Natural killer cell (primary cell): ENCODE measurements around the gene PLEKHD1. TPM values are rescaled to one million over a fixed set of nuclear protein-coding genes. Genes with fewer than 3 reads are reported as not detected.

Experiments used
- ATAC-seq, 3 donors: fragments of 150-1000 bp in 2 of 3; fragments of 200-7000 bp in 1 of 3; cut with Tn5 transposase; 1 replicate in 1 of 3; 2 replicates in 2 of 3; pipeline ENCODE4 v1.10.0; 2021; ENCODE audit warnings: mild to moderate bottlenecking in 2 of 3, moderate library complexity in 2 of 3
- DNase-seq, 2 donors: peaks; one replicate each; pipeline versions ENCODE4 v3.0.0 to v3.0.0-alpha.2; 2013 to 2021; ENCODE audit warnings: mixed read lengths in 1 of 2
- H3K27ac ChIP-seq: one replicate; pipeline ENCODE4 v1.5.1; 2013; ENCODE audit warnings: mild to moderate bottlenecking, low read length
- H3K27me3 ChIP-seq: one replicate; pipeline ENCODE4 v1.6.1; 2013; ENCODE audit warnings: low read length; ENCODE audit not compliant: control insufficient read depth, insufficient read depth
- H3K36me3 ChIP-seq: one replicate; pipeline ENCODE4 v1.6.1; 2013; ENCODE audit warnings: low read length; ENCODE audit not compliant: control insufficient read depth, insufficient read depth
- H3K4me1 ChIP-seq: one replicate; pipeline ENCODE4 v1.6.1; 2013; ENCODE audit warnings: low read length; ENCODE audit not compliant: control insufficient read depth, insufficient read depth
- H3K4me3 ChIP-seq: one replicate; pipeline ENCODE4 v1.5.1; 2013; ENCODE audit warnings: low read length
- H3K9me3 ChIP-seq: one replicate; pipeline ENCODE4 v1.6.1; 2013; ENCODE audit warnings: low read length; ENCODE audit not compliant: control insufficient read depth, insufficient read depth
- H3K27ac Mint-ChIP-seq, 2 donors: one replicate each; pipeline ENCODE4 v1.8.0; 2022; ENCODE audit warnings: mild to moderate bottlenecking in 2 of 2, mixed read lengths in 2 of 2, moderate library complexity in 1 of 2
- H3K27me3 Mint-ChIP-seq, 2 donors: one replicate each; pipeline ENCODE4 v1.8.0; 2022; ENCODE audit warnings: low read depth in 2 of 2, mixed read lengths in 2 of 2
- H3K36me3 Mint-ChIP-seq: one replicate; pipeline ENCODE4 v1.8.0; 2022; ENCODE audit warnings: mixed read lengths
- H3K4me1 Mint-ChIP-seq, 2 donors: one replicate each; pipeline ENCODE4 v1.8.0; 2022; ENCODE audit warnings: mixed read lengths in 2 of 2
- H3K4me3 Mint-ChIP-seq: one replicate; pipeline ENCODE4 v1.8.0; 2022; ENCODE audit warnings: mild to moderate bottlenecking, moderate library complexity, mixed read lengths
- H3K9me3 Mint-ChIP-seq, 2 donors: one replicate each; pipeline ENCODE4 v1.8.0; 2022; ENCODE audit warnings: mixed read lengths in 2 of 2
- CTCF ChIP-seq: fragments of 200-600 bp; IDR thresholded peaks from one replicate; pipeline ENCODE4 v1.8.0; 2022; ENCODE audit warnings: antibody characterized with exemption
- WGBS: methylation state at CpG from one replicate; pipeline ENCODE4 v1.1.7; 2013; ENCODE audit warnings: missing lambda C conversion rate; ENCODE audit not compliant: insufficient coverage; 5-methylcytosine and 5-hydroxymethylcytosine counted together
- intact Hi-C: fragments of 100-400 bp; cut with micrococcal nuclease; formaldehyde crosslinking; loops from one replicate; pipeline ENCODE4 v1.14.2; 2022
- total RNA-seq, 4 donors: library from RNA; stranded (reverse); fragments of 120-200 nt in 1 of 4; gene quantifications; one replicate each; pipeline versions ENCODE4 v1.2.3 to v1.2.4, GENCODE V29; 2013 to 2022

The PLEKHD1 gene
- total RNA-seq, 3 donors from 2014 or later (not counting 1 experiment from before 2014, with no cell fraction given), result 0.78 to 1.0 (median 0.93) TPM

- H3K4me1 ChIP-seq, result peaks cover 17% of the 10 kb centered on the region
- ATAC-seq, result peak in 1 of 3 donors; percentile 4
- peaks cover 22% of the 10 kb centered on the region for H3K27me3 ChIP-seq
- no peak for DNase-seq
- TF ChIP-seq CTCF, result peak; percentile 42
- no peaks in the 10 kb centered on the region for H3K36me3 Mint-ChIP-seq
- peak overlapping the region; percentile 89 for H3K4me3 Mint-ChIP-seq
- H3K9me3 ChIP-seq, result no peaks in the 10 kb centered on the region
- H3K36me3 ChIP-seq, result no peaks in the 10 kb centered on the region
- no peak overlapping the region for H3K4me3 ChIP-seq
- no peak overlapping the region for H3K27ac ChIP-seq
- H3K9me3 Mint-ChIP-seq, result no peaks in the 10 kb centered on the region
- intact Hi-C loops, result loop anchor here (1.0 kb wide), 1 partner anchor 333 kb away; no protein-coding TSS in a partner anchor
- H3K27me3 Mint-ChIP-seq, result peaks cover 37 to 38% of the 10 kb centered on the region in 2 donors
- peaks cover 6 to 12% of the 10 kb centered on the region in 2 donors for H3K4me1 Mint-ChIP-seq
- peak overlapping the region in 1 of 2 donors; percentile 50 for H3K27ac Mint-ChIP-seq
- 58% methylated on average over 4 of the region's 5 CpGs for WGBS
These were observed 90.4 kb downstream of the PLEKHD1 start for GRCh38 chr14:69574954-69575295.

- H3K4me3 ChIP-seq, result no peak overlapping the region
- no peaks in the 10 kb centered on the region for H3K9me3 Mint-ChIP-seq
- DNase-seq (no peak), ATAC-seq (no peak)
- no peak overlapping the region for H3K27ac Mint-ChIP-seq
- no peaks in the 10 kb centered on the region for H3K9me3 ChIP-seq
- H3K27me3 ChIP-seq, result peaks cover 4% of the 10 kb centered on the region
- WGBS, result 76% methylated on average over 2 of the region's 2 CpGs
- no peak overlapping the region for H3K27ac ChIP-seq
- no peaks in the 10 kb centered on the region for H3K36me3 ChIP-seq
- peaks cover 20 to 21% of the 10 kb centered on the region in 2 donors for H3K27me3 Mint-ChIP-seq
- peaks cover 4% of the 10 kb centered on the region in 2 donors for H3K4me1 Mint-ChIP-seq
- H3K36me3 Mint-ChIP-seq, result no peaks in the 10 kb centered on the region
- no peak overlapping the region for H3K4me3 Mint-ChIP-seq
- peaks cover 2% of the 10 kb centered on the region for H3K4me1 ChIP-seq
- TF ChIP-seq CTCF, result no peak
- intact Hi-C loops, result no loop called here
These were observed 94.9 kb downstream of the PLEKHD1 start for GRCh38 chr14:69579476-69579875.

- no peaks in the 10 kb centered on the region for H3K4me1 ChIP-seq
These were observed 95.6 kb downstream of the PLEKHD1 start for GRCh38 chr14:69580009-69580577.

More at GRCh38 chr14:69580009-69580577, 95.6 kb downstream of the PLEKHD1 start:
- TF ChIP-seq CTCF, result no peak
- WGBS, result 51% methylated on average over 7 of the region's 7 CpGs
- Mint-ChIP-seq H3K4me3 (no peak overlapping the region), H3K27me3 (peaks cover 16 to 17% of the 10 kb centered on the region in 2 donors), H3K4me1 (peaks cover 4% of the 10 kb centered on the region in 2 donors), H3K36me3 (no peaks in the 10 kb centered on the region), H3K9me3 (no peaks in the 10 kb centered on the region), H3K27ac (no peak overlapping the region)
- Histone ChIP-seq H3K4me3 (no peak overlapping the region), H3K36me3 (no peaks in the 10 kb centered on the region), H3K27ac (no peak overlapping the region), H3K9me3 (no peaks in the 10 kb centered on the region), H3K27me3 (peaks cover 2% of the 10 kb centered on the region)
- intact Hi-C loops, result loop anchor here (10.0 kb wide), 1 partner anchor 445 kb away; no protein-coding TSS in a partner anchor
- DNase-seq (no peak), ATAC-seq (no peak)

Other genes with a start within 250 kb of the PLEKHD1 start
- not detected for gene GALNT16, start 224.6 kb upstream of the PLEKHD1 start, total RNA-seq
- gene ERH, start 86.4 kb upstream of the PLEKHD1 start, total RNA-seq, result 100 to 1,000 TPM; 103 to 120 (median 113) TPM
- 10 to 100 TPM; 30.9 to 34.6 (median 33.0) TPM for gene SLC39A9, start 86.0 kb upstream of the PLEKHD1 start, total RNA-seq
- gene CCDC177, start 90.1 kb downstream of the PLEKHD1 start, total RNA-seq, result not detected
- gene SUSD6, start 126.9 kb downstream of the PLEKHD1 start, total RNA-seq, result 100 to 1,000 TPM; 119 to 144 (median 140) TPM